Kidney epithelial cell (primary cell): ENCODE results near the gene AMPD2. TPM values are rescaled to one million over a fixed set of nuclear protein-coding genes. Genes with fewer than 3 reads are reported as not detected.
A peak's percentile ranks its signal among the peaks of the same experiment; 100 is the strongest.

Experiments
- DNase-seq: peaks from one replicate; pipeline ENCODE4 v3.0.0-alpha.2; 2010; ENCODE audit warnings: low read depth
- H3K27me3 ChIP-seq: 2 replicates; pipeline ENCODE4 v1.6.0; 2011; ENCODE audit warnings: low read length; ENCODE audit not compliant: control insufficient read depth, insufficient read depth
- H3K36me3 ChIP-seq: 2 replicates; pipeline ENCODE4 v1.5.1; 2011; ENCODE audit warnings: low read length; ENCODE audit not compliant: control insufficient read depth, insufficient read depth
- H3K4me3 ChIP-seq: 2 replicates; pipeline ENCODE4 v1.5.1; 2011; ENCODE audit warnings: low read depth, mild to moderate bottlenecking, control low read depth, low read length
- CTCF ChIP-seq: IDR thresholded peaks from 2 replicates; pipeline ENCODE4 v1.5.1; 2011; ENCODE audit warnings: mild to moderate bottlenecking, moderate library complexity, low read length, control low read depth, inconsistent platforms; ENCODE audit not compliant: insufficient read depth, poor library complexity, severe bottlenecking
- total RNA-seq: library from RNA; depleted of rRNA; stranded (reverse); fragments of >200 nt; gene quantifications from 2 replicates; pipeline ENCODE4 v1.2.3, GENCODE V29; 2015

Gene AMPD2
- total RNA-seq, 1 donor from 2014 or later: 65.7 TPM

GRCh38 chr1:109643385-109644230 lies 24.0 kb downstream of the AMPD2 start:
- no peak for DNase-seq
- peak; percentile 95 for TF ChIP-seq CTCF

GRCh38 chr1:109644670-109645069 lies 25.0 kb downstream of the AMPD2 start:
- H3K27me3 ChIP-seq: no peaks in the 10 kb centered on the region
- TF ChIP-seq CTCF: no peak

More at GRCh38 chr1:109643385-109644230, 24.0 kb downstream of the AMPD2 start:
- Histone ChIP-seq H3K4me3 (no peak overlapping the region), H3K36me3 (no peaks in the 10 kb centered on the region), H3K27me3 (no peaks in the 10 kb centered on the region)

DNA sequence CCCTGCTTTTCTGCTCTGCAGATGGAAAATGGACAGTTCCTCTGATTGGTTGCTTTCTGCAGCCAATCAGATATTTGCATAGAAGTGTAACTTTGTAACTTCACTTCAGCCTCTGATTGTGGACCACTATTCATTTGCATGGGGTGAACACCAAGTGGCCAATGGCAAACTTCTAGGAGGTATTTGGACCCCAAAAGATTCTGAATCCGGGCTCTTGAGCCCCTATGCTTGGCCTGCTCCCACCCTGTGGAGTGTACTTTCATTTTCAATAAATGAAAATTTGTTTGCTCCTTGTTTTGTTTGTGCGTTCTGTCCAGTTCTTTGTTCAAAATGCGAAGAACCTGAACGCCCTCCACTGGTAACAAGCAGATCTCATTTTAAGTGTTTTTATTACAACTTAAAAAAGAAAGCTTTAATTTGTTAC lies 29.9 kb downstream of the AMPD2 start:
- Histone ChIP-seq H3K36me3 (no peaks in the 10 kb centered on the region), H3K4me3 (no peak overlapping the region), H3K27me3 (no peaks in the 10 kb centered on the region)
- no peak for TF ChIP-seq CTCF
- no peak for DNase-seq

More at GRCh38 chr1:109644670-109645069, 25.0 kb downstream of the AMPD2 start:
- Histone ChIP-seq H3K36me3 (no peaks in the 10 kb centered on the region), H3K4me3 (no peak overlapping the region)
- no peak for DNase-seq

- H3K36me3 ChIP-seq: no peaks in the 10 kb centered on the region
- H3K27me3 ChIP-seq: no peaks in the 10 kb centered on the region
- DNase-seq: no peak
- no peak for TF ChIP-seq CTCF
- H3K4me3 ChIP-seq: no peak overlapping the region
These were observed 31.0 kb downstream of the AMPD2 start for GRCh38 chr1:109650609-109651008.

- no peak for TF ChIP-seq CTCF
- H3K4me3 ChIP-seq: no peak overlapping the region
- no peak for DNase-seq
- no peaks in the 10 kb centered on the region for H3K36me3 ChIP-seq
- H3K27me3 ChIP-seq: no peaks in the 10 kb centered on the region
These were observed 32.8 kb downstream of the AMPD2 start for GRCh38 chr1:109652402-109652801.
